Brain microvascular endothelial cell (primary cell): ENCODE measurements around the gene R3HDM2.
"Not testable (repeated sequence)": the region's sequence is repeated elsewhere in the genome, so short reads cannot be mapped to it uniquely, and the experiment has no call there.

ENCODE experiments used
- DNase-seq: peaks from one replicate; pipeline ENCODE4 v3.0.0-alpha.2; 2020
- H3K27ac ChIP-seq: fragments of 250-450 bp; sonication (Bioruptor Pico); 2 replicates; pipeline ENCODE4 v1.5.1; 2020; ENCODE audit warnings: mild to moderate bottlenecking, moderate library complexity
- H3K27me3 ChIP-seq: fragments of 250-450 bp; sonication (Bioruptor Pico); replicated peaks from 2 replicates; pipeline ENCODE4 v1.5.1; 2020; ENCODE audit warnings: mild to moderate bottlenecking
- H3K36me3 ChIP-seq: fragments of 250-450 bp; sonication (Bioruptor Pico); replicated peaks from 2 replicates; pipeline ENCODE4 v1.5.1; 2020; ENCODE audit warnings: mild to moderate bottlenecking
- H3K4me3 ChIP-seq: 2 replicates; pipeline ENCODE4 v1.5.1; 2011; ENCODE audit warnings: low read depth, mild to moderate bottlenecking, control low read depth, low read length, moderate library complexity
- in situ Hi-C: cut with HindIII; loops from 2 replicates; pipeline ENCODE4 v1.10.0; 2017; ENCODE audit warnings: low sequenced_read_pairs, low pct_ligation_motif_present
- TF ChIP-seq, protein P1 (sequence below): IDR thresholded peaks from 2 replicates; pipeline ENCODE4 v1.5.1; 2011; ENCODE audit warnings: low read depth, mild to moderate bottlenecking, moderate library complexity, low read length, control low read depth, inconsistent platforms; ENCODE audit errors: missing control alignments

The R3HDM2 gene

DNA sequence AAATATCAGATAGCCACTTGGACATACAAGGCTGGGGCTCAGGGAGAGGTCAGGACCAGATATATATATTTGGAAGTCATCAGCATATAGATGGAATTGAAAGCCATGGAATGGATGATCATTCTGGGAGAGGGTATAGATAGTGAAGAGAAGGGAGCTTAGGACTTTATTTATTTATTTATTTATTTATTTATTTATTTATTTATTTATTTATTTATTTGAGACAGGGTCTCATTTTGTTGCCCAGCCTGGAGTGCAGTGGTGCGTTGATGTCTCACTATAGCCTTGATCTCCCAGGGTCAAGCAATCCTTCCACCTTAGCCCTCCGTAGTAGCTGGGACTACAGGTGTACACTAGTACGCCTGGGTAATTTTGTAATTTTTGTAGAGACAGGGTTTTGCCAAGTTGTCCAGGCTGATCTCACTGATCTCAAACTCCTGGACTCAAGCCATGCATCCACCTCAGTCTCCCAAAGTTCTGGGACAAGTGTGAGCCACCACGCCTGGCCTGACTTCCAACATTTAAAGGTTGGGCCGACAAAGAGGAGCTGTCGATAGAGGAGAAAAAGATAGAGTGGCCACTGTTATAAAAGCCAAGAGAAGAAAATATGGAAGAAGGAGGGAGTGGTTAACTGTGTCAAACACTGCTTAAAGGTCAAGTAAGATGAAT, 15.6 kb upstream of the R3HDM2 start:
- H3K36me3 ChIP-seq, result no peaks in the 10 kb centered on the region
- H3K27ac ChIP-seq, result no peak overlapping the region
- DNase-seq, result no peak
- H3K4me3 ChIP-seq, result no peak overlapping the region
- in situ Hi-C loops, result no loop called here
- TF ChIP-seq, protein P1, sequence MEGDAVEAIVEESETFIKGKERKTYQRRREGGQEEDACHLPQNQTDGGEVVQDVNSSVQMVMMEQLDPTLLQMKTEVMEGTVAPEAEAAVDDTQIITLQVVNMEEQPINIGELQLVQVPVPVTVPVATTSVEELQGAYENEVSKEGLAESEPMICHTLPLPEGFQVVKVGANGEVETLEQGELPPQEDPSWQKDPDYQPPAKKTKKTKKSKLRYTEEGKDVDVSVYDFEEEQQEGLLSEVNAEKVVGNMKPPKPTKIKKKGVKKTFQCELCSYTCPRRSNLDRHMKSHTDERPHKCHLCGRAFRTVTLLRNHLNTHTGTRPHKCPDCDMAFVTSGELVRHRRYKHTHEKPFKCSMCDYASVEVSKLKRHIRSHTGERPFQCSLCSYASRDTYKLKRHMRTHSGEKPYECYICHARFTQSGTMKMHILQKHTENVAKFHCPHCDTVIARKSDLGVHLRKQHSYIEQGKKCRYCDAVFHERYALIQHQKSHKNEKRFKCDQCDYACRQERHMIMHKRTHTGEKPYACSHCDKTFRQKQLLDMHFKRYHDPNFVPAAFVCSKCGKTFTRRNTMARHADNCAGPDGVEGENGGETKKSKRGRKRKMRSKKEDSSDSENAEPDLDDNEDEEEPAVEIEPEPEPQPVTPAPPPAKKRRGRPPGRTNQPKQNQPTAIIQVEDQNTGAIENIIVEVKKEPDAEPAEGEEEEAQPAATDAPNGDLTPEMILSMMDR, result no peak
- H3K27me3 ChIP-seq, result no peaks in the 10 kb centered on the region

GRCh38 chr12:57444744-57445143, 13.9 kb upstream of the R3HDM2 start:
- no peak for DNase-seq
- TF ChIP-seq, protein P1, result no peak
- Histone ChIP-seq H3K27me3 (no peaks in the 10 kb centered on the region), H3K4me3 (no peak overlapping the region), H3K36me3 (no peaks in the 10 kb centered on the region), H3K27ac (no peak overlapping the region)
- in situ Hi-C loops, result no loop called here

- H3K4me3 ChIP-seq, H3K27me3 ChIP-seq, H3K36me3 ChIP-seq, in situ Hi-C loops, DNase-seq, H3K27ac ChIP-seq: not testable (repeated sequence)
These were observed 13.5 kb upstream of the R3HDM2 start for GRCh38 chr12:57444337-57444736.

DNA sequence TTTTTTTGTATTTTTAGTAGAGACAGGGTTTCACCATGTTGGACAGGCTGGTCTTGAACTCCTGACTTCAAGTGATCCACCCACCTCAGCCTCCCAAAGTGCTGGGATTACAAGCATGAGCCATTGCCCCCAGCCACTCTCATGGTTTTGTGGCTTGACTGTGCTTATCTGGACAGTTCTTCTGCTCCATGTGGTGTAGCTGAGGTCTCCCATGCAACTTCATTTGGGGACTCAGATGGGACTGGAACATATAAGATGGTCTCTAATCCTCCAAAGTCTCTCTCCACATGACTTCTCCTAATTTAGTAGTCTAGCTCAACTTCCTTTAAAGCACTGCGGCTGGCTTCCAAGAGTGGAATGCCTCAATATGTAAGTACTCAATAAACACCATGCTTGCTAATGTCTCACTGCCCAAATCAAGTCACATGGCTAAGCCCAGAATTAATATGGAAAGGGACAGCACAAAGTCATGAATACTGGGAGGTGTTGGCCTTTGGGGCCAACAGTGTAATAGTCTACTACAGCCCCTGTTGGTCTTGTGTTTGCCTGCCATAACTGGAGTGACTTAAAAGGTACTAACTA, 11.1 kb upstream of the R3HDM2 start:
- Histone ChIP-seq H3K4me3 (no peak overlapping the region), H3K27ac (no peak overlapping the region), H3K36me3 (no peaks in the 10 kb centered on the region), H3K27me3 (no peaks in the 10 kb centered on the region)
- TF ChIP-seq, protein P1, result no peak
- DNase-seq, result no peak
- in situ Hi-C loops, result no loop called here

DNA sequence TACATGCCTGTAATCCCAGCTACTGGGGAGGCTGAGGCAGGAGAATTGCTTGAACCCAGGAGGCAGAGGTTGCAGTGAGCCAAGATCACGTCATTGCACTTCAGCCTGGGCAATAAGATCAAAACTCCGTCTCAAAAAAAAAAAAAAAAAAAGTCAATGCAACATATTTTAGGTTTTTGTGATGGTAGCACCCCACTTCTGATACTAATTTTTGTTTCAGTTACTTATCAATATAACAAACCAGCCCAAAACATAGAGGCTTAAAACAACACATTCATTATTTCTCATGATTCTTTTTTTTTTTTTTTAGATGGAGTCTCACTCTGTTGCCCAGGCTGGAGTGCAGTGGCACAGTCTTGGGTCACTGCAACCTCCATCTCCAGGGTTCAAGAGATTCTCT, 10.6 kb upstream of the R3HDM2 start:
- DNase-seq, in situ Hi-C loops, H3K27ac ChIP-seq, H3K4me3 ChIP-seq, H3K36me3 ChIP-seq, H3K27me3 ChIP-seq: not testable (repeated sequence)

DNA sequence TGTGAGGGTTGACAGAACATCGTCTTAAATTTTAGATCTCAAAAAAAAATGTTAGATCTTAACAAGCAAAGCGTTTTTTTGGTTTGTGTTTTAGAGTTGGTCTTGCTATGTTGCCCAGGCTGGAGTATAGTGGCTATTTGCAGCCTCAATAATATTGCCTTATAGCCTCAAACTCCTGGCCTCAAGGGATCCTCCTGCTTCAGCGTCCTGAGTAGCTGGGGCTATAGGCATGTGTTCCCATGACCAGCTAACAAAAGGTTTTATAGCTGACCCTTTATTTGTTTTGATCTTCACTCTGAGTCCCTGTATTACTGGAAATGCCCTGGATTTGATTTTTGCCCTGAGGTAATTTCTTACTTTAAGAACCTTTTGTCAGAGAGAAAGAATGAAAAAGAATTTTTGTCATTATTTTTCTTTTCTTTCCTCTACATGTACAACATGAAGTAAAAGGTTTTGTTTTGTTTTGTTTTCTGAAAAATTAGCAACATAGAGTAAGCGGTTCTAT, 9.0 kb upstream of the R3HDM2 start:
- no peak overlapping the region for H3K27ac ChIP-seq
- in situ Hi-C loops, result no loop called here
- TF ChIP-seq, protein P1, result no peak

DNA sequence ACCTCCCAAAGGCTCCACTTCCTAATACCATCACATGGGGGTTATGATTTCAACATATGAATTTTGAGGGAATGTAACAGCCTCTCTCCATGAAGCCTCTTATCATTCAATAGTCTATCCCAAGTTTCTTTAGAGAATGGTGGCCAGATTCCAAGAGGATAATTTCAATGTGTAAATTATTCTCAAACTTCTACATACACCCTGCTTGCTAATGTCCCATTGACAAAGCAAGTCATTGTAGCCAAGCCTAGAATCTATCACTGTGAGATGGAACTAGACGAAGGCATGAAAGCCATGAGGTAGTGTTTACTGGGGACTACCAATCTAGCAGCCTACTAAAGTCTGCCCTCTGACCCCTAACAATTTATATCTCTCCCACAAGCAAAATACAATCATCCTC, 7.6 kb upstream of the R3HDM2 start:
- Histone ChIP-seq H3K4me3 (no peak overlapping the region), H3K36me3 (no peaks in the 10 kb centered on the region), H3K27ac (no peak overlapping the region), H3K27me3 (no peaks in the 10 kb centered on the region)
- no peak for DNase-seq
- in situ Hi-C loops, result no loop called here
- TF ChIP-seq, protein P1, result no peak

More for the DNA sequence above, 9.0 kb upstream of the R3HDM2 start:
- no peak for DNase-seq
- H3K4me3 ChIP-seq, result no peak overlapping the region
- no peaks in the 10 kb centered on the region for H3K27me3 ChIP-seq
- no peaks in the 10 kb centered on the region for H3K36me3 ChIP-seq
